Eye (tissue), 1 donor: ENCODE data around the gene C4BPA.

Source experiments
- DNase-seq: peaks from one replicate; pipeline ENCODE4 v3.0.0-alpha.2; 2015

Gene C4BPA

DNA sequence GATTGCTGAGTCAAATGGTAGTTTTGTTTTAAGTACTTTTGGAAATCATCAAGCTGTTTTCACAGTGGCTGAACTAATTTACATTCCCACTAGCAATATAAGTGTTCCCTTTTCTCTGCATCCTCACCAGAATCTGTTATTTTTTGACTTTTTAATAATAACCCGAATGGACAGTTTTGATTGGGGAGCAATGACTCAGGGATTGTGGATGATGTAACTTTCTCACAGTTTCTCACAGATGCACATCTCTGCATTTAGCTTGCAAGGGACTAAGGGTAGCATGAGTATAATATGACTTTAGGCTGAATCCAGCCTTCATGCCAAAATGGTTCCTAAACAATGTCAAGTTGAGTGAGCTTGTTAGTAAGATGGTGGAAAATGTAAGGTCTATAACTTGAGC is 90.2 kb downstream of the C4BPA start:
- no peak for DNase-seq
